ACC112 (cell line): ENCODE results near the gene P2RX7.

ENCODE experiments used
- H2AFZ ChIP-seq: fragments of 200-600 bp; sonication (generic); one replicate; pipeline ENCODE4 v1.6.0; 2017; ENCODE audit warnings: antibody characterized with exemption, low read length; ENCODE audit not compliant: unreplicated experiment
- H3K27ac ChIP-seq: fragments of 200-600 bp; sonication (generic); 2 replicates; pipeline ENCODE4 v1.5.1; 2014; ENCODE audit warnings: low read depth, mild to moderate bottlenecking, antibody characterized with exemption, low read length, moderate library complexity
- H3K27me3 ChIP-seq: fragments of 200-600 bp; sonication (generic); 2 replicates; pipeline ENCODE4 v1.6.1; 2014; ENCODE audit warnings: mild to moderate bottlenecking, antibody characterized with exemption, low read length, moderate library complexity, mixed read lengths; ENCODE audit not compliant: insufficient read depth
- H3K36me3 ChIP-seq: fragments of 200-600 bp; sonication (generic); 2 replicates; pipeline ENCODE4 v1.6.1; 2016; ENCODE audit warnings: mild to moderate bottlenecking, antibody characterized with exemption, low read length, moderate library complexity, mixed read lengths; ENCODE audit not compliant: insufficient read depth
- H3K4me1 ChIP-seq: fragments of 200-600 bp; sonication (generic); one replicate; pipeline ENCODE4 v1.6.1; 2016; ENCODE audit warnings: low read length, mixed read lengths; ENCODE audit not compliant: insufficient read depth, unreplicated experiment, control insufficient read depth
- H3K4me3 ChIP-seq: fragments of 200-600 bp; sonication (generic); 2 replicates; pipeline ENCODE4 v1.5.1; 2014; ENCODE audit warnings: mild to moderate bottlenecking, low read depth, low read length
- H3K79me2 ChIP-seq: fragments of 200-600 bp; sonication (generic); one replicate; pipeline ENCODE4 v1.6.0; 2016; ENCODE audit warnings: low read length; ENCODE audit not compliant: control insufficient read depth, unreplicated experiment, insufficient read depth

P2RX7 gene

DNA sequence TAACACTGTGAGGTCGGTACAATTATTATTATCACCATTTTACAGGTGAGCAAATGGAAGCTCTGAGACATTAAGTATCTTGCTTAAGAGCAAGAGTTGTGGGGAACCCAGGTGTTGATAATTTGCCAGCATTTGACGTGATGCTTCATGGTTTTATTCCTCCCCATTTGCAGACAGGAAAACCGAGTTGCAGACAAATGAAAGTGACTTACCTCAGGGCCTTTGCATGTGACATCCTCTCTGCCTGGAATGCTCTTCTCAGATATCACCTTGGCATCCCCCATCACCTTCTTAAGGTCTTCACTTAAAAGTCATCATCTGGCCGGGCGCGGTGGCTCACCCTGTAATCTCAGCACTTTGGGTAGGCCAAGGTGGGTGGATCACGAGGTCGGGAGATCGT lies 21.0 kb upstream of the P2RX7 start:
- no peak overlapping the region for H2AFZ ChIP-seq
- no peaks in the 10 kb centered on the region for H3K27me3 ChIP-seq
- no peak overlapping the region for H3K4me3 ChIP-seq
- H3K27ac ChIP-seq = no peak overlapping the region
- H3K79me2 ChIP-seq = no peaks in the 10 kb centered on the region
- H3K36me3 ChIP-seq = no peaks in the 10 kb centered on the region
- H3K4me1 ChIP-seq = no peaks in the 10 kb centered on the region

DNA sequence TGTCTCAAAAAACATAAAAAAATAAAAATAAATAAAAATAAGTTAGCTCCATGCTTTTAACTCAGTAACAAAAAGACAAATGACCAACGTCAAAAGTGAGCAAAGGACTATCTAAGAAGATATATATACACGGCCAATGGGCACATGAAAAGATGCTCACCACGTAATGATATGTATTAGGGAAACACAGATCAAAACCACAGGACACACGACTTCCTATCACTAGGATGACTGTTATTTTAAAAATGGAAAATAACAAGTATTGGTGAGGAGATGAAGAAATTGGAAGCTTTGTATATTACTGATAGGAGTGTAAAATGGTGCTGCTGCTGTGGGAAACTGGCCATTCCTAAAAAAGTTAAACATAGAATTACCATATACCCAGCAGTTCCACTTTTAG lies 20.2 kb upstream of the P2RX7 start:
- no peaks in the 10 kb centered on the region for H3K36me3 ChIP-seq
- no peak overlapping the region for H3K4me3 ChIP-seq

DNA sequence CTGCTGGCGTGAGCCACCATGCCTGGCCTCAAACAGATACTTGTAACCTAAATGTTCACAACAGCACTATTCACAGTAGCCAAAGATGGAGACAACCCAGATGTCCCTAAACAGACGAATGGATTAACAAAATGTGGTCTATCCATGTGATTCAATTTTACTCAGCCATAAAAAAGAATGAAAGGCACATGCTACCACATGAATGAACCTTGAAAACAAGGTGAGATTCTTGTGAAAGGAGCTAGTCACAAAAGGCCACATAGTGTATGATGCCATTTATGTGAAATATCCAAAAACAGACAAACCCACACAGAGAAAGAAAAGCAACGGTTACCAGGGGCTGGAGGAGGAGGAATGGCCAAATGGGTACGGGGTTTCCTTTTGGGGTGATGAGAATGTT lies 19.6 kb upstream of the P2RX7 start:
- Histone ChIP-seq H3K27ac (no peak overlapping the region), H3K79me2 (no peaks in the 10 kb centered on the region), H2AFZ (no peak overlapping the region), H3K27me3 (no peaks in the 10 kb centered on the region), H3K4me1 (no peaks in the 10 kb centered on the region), H3K36me3 (no peaks in the 10 kb centered on the region), H3K4me3 (no peak overlapping the region)

More for the DNA sequence above, 20.2 kb upstream of the P2RX7 start:
- no peaks in the 10 kb centered on the region for H3K4me1 ChIP-seq
- H3K27ac ChIP-seq = no peak overlapping the region
- no peak overlapping the region for H2AFZ ChIP-seq
- H3K79me2 ChIP-seq = no peaks in the 10 kb centered on the region
- no peaks in the 10 kb centered on the region for H3K27me3 ChIP-seq

DNA sequence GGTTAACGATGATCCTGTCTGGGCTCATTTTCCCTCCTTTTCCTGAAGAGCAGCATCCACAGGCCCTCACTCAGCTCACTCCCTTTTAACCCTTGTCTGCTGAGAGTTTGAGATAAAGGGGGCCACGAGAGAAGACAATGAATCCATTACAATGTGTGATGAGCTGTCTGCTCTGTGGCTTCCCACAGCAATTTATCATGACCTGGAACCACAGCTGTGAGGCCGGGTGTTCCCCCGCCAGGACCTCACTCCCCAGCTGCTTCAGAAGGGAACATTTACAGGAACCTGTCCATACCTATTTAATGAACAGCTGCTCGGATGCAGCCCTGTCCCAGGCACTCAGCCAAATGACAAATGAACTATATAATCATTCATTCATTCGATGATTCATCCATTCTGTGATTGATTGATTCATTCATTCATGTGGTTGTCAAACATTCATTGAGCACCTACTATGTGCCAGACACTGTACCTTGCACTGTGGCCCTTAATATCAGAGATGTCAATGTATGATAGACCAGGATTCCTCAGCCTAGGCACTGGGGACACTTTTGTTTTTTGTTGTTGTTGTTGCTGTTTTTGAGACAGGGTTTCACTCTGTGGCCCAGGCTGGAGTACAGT lies 18.5 kb upstream of the P2RX7 start:
- Histone ChIP-seq H3K27ac (no peak overlapping the region), H3K4me1 (no peaks in the 10 kb centered on the region), H3K36me3 (no peaks in the 10 kb centered on the region), H3K79me2 (no peaks in the 10 kb centered on the region), H3K4me3 (no peak overlapping the region), H2AFZ (no peak overlapping the region), H3K27me3 (no peaks in the 10 kb centered on the region)

DNA sequence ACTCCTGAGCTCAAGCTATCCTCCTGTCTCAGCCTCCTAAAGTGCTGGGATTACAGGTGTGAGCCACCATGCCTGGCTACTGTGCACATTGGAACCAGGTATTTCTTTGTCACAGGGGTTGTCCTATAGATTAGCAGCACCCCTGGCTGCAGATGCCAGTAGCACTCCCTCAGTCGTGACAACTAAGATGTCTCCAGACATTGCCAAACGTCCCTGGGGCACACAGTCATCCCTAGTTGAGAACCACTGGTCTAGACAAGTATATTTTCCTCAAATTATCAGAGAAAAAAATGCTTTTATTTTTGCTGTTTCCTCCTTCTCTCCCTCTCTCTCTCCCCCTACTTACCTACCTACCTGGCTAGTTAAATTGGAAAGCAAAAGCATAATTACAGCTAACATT lies 17.9 kb upstream of the P2RX7 start:
- Histone ChIP-seq H3K27ac (no peak overlapping the region), H3K79me2 (no peaks in the 10 kb centered on the region), H3K4me1 (no peaks in the 10 kb centered on the region), H2AFZ (no peak overlapping the region), H3K4me3 (no peak overlapping the region), H3K36me3 (no peaks in the 10 kb centered on the region), H3K27me3 (peaks cover 6% of the 10 kb centered on the region; the same call in 1 of the 2 replicates)

DNA sequence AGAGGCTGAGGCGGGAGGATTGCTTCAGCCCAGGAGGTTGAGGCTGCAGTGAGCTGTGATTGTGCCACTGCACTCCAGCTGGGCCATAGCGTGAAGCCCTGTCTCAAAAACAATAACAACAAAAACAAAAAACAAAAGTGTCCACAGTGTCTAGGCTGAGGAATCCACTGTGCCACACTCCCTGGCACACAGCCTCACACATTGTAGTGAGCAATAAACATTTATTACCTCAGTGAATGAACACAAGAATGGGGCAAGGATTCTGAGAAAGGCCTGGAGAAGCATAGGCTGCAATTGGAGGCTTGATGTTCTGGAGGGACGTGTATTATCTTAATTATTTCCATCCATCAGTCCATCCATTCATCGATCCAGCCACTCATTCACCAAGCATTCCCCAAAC lies 17.1 kb upstream of the P2RX7 start:
- H3K79me2 ChIP-seq = no peaks in the 10 kb centered on the region
- H3K4me3 ChIP-seq = no peak overlapping the region
- no peak overlapping the region for H2AFZ ChIP-seq
- peaks cover 6% of the 10 kb centered on the region for H3K27me3 ChIP-seq
- H3K4me1 ChIP-seq = no peaks in the 10 kb centered on the region
- no peaks in the 10 kb centered on the region for H3K36me3 ChIP-seq
- no peak overlapping the region for H3K27ac ChIP-seq

DNA sequence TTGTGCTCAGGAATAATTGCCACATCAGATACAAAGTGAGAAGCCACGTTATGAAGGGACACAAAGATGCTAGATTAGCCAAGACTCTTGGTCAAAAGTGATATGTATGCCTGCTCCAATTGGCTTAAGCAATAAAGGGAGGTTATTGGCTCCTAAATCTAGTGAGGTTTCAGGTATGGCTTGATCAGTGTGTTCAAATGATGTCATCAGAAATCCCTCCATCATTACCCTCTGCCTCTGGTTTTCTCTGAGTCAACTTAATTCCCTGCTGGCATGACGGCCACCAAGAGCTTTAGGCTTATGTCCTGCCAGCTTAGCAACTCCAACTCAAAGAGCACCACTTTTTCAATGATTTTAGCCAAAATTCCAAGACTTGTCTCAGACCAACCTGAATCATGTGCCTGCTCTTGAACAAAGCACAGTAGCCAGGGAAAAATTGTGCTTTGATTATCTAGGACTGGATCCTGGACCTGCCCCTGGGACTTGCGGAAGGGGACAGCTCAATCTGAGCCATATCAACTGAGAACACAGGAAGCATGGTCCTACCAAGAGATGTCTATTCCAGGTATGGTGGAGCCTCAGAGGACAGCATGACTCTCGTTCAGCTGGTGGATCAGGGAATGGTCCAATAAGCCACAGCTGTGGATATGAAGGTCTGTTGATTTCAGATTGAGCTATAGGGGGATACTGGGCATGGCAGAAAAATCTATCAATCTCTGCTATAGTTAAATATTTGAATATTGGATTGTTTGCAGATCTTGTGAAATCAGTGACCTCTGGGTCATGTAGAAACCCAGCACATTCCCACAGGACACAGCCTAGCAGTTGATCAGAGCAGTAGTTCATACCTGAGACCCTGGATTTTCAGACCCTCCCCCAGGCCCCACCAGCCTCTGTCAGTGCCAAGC lies 16.1 kb upstream of the P2RX7 start:
- Histone ChIP-seq H3K27ac (no peak overlapping the region), H3K36me3 (no peaks in the 10 kb centered on the region), H3K27me3 (peaks cover 17% of the 10 kb centered on the region), H3K4me3 (no peak overlapping the region), H3K4me1 (no peaks in the 10 kb centered on the region), H2AFZ (no peak overlapping the region), H3K79me2 (no peaks in the 10 kb centered on the region)

DNA sequence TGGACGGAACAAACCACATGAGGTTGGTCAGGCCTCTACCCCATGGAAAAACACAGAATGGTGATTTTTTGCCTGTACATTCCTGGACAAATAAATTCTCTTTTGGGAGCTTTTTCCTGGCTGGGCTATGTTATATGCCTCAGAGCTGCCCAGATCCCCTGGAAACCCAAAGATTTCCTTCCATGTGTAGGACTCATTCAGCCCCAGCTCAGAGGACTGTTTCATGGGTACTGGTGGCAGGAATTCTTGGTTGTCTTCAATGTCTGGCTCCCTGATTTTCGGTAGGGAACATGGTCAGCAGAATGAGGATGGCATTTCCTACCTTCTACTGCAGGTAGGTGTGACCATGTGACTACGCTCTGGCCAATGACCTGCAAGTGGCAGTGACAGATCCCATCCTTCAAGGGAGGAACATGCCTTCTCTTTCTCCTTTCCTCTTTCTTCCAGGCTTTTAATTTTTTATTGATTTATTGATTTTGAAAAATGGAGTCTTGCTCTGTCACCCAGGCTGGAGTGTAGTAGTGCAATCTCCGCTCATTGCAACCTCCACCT lies 15.4 kb upstream of the P2RX7 start:
- peaks cover 20% of the 10 kb centered on the region for H3K27me3 ChIP-seq
- H3K36me3 ChIP-seq = no peaks in the 10 kb centered on the region
- no peak overlapping the region for H2AFZ ChIP-seq
- no peaks in the 10 kb centered on the region for H3K79me2 ChIP-seq
- no peaks in the 10 kb centered on the region for H3K4me1 ChIP-seq
- no peak overlapping the region for H3K27ac ChIP-seq
- no peak overlapping the region for H3K4me3 ChIP-seq

- Histone ChIP-seq H2AFZ (no peak overlapping the region), H3K4me3 (no peak overlapping the region), H3K79me2 (no peaks in the 10 kb centered on the region), H3K36me3 (no peaks in the 10 kb centered on the region), H3K4me1 (peaks cover 17% of the 10 kb centered on the region), H3K27ac (no peak overlapping the region), H3K27me3 (peaks cover 28% of the 10 kb centered on the region)
Measured at GRCh38 chr12:121120323-121120722, 12.4 kb upstream of the P2RX7 start.

GRCh38 chr12:121120989-121121755 lies 11.5 kb upstream of the P2RX7 start:
- no peak overlapping the region for H3K4me3 ChIP-seq
- H3K36me3 ChIP-seq = no peaks in the 10 kb centered on the region
- H3K27me3 ChIP-seq = peaks cover 28% of the 10 kb centered on the region
- peaks cover 17% of the 10 kb centered on the region for H3K4me1 ChIP-seq
- no peaks in the 10 kb centered on the region for H3K79me2 ChIP-seq
- no peak overlapping the region for H3K27ac ChIP-seq
- H2AFZ ChIP-seq = no peak overlapping the region
